Measurements from ENCODE around the gene VGF. TPM values are rescaled to one million over a fixed set of nuclear protein-coding genes. Genes with fewer than 3 reads are reported as not detected.

The VGF gene
- total RNA-seq, 2 experiments from 2014 or later, result 1.5 TPM; not detected in 1

DNA sequence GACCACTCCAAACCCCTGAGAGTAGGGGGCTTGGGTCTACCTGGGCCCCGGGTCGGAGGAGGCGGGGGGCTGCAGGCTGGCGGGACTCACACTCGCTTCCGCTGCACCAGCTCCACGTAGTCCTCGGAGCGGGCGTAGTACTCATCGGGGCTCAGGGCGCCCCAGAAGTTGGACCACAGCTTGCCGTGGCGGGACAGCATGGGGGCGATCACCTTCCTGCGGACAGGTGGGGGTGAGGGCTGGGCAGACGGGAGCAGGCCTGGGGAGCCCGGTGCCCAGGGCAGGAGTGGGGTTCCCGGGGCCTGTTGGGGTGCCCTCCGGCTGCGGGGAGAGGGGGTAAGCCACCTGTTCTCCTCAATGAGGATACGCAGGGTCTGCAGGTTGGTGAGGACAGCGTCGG, 46.1 kb upstream of the VGF start:
- Histone ChIP-seq H3K4me1 (ENCODE audit: insufficient read depth, low read length, poor library complexity, severe bottlenecking) (peaks cover 1% of the 10 kb centered on the region), H3K9me3 (ENCODE audit: low read length) (no peaks in the 10 kb centered on the region), H3K4me2 (ENCODE audit: low read length) (no peak overlapping the region), H3K27ac (ENCODE audit: low read depth, low read length, poor library complexity, severe bottlenecking) (no peak overlapping the region), H4K20me1 (ENCODE audit: insufficient read depth, low read length) (no peaks in the 10 kb centered on the region), H3K4me3 (ENCODE audit: low read depth, low read length, poor library complexity, severe bottlenecking) (no peak overlapping the region), H3K79me2 (ENCODE audit: insufficient read depth, low read depth, low read length) (no peaks in the 10 kb centered on the region), H3K36me3 (ENCODE audit: insufficient read depth, low read length) (no peaks in the 10 kb centered on the region), H2AFZ (ENCODE audit: low read length) (no peak overlapping the region), H3K9me2 (ENCODE audit: insufficient read depth, low read length) (no peaks in the 10 kb centered on the region)
- CTCF ChIA-PET (ENCODE audit: unreplicated experiment), result no interaction called here
- POLR2A ChIA-PET, result no interaction called here
- TF ChIP-seq CTCF (conservative IDR thresholded peaks at IDR 0.05; ENCODE audit: low read length) (no peak), EZH2phosphoT487 (IDR thresholded peaks at IDR 0.05; ENCODE audit: borderline replicate concordance, low read depth, low read length) (no peak)
- BruUV-seq (replicated peaks), result no TSS peak
- intact Hi-C loops (cut with micrococcal nuclease; ENCODE audit: unreplicated experiment), result no loop called here
- DNase-seq (ENCODE audit: low spot score), result no peak

DNA sequence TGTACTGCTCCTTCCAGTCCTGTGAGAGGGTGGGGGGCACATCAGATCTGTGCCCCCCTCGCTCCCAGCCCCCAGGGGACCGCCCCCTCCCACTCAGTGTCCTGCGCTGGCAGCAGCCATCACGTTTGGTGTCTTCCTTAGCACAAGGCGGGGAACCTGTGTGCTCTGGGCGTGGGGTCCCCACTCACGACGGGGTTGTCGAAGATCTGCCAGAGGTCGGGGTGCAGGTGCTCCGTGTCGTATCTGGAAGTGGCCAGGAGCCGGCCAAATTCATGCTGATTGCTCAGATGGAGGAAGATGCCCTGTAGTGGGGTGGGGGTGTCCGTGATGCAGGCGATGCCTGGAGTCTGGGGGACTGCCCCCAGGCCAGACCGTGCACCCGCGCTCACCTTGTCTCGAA, 44.8 kb upstream of the VGF start:
- Histone ChIP-seq H3K27ac (ENCODE audit: low read depth, low read length, poor library complexity, severe bottlenecking) (no peak overlapping the region), H3K4me3 (ENCODE audit: low read depth, low read length, poor library complexity, severe bottlenecking) (no peak overlapping the region), H3K9me3 (ENCODE audit: low read length) (no peaks in the 10 kb centered on the region), H3K4me2 (ENCODE audit: low read length) (no peak overlapping the region), H3K79me2 (ENCODE audit: insufficient read depth, low read depth, low read length) (no peaks in the 10 kb centered on the region), H3K36me3 (ENCODE audit: insufficient read depth, low read length) (no peaks in the 10 kb centered on the region), H3K9me2 (ENCODE audit: insufficient read depth, low read length) (no peaks in the 10 kb centered on the region), H2AFZ (ENCODE audit: low read length) (no peak overlapping the region), H4K20me1 (ENCODE audit: insufficient read depth, low read length) (no peaks in the 10 kb centered on the region), H3K4me1 (ENCODE audit: insufficient read depth, low read length, poor library complexity, severe bottlenecking) (no peaks in the 10 kb centered on the region)
- BruUV-seq (replicated peaks), result no TSS peak
- no peak for DNase-seq (ENCODE audit: low spot score)
- intact Hi-C loops (cut with micrococcal nuclease; ENCODE audit: unreplicated experiment), result no loop called here
- ChIA-PET CTCF (ENCODE audit: unreplicated experiment) (no interaction called here), POLR2A (no interaction called here)
- TF ChIP-seq CTCF (conservative IDR thresholded peaks at IDR 0.05; ENCODE audit: low read length) (no peak), EZH2phosphoT487 (IDR thresholded peaks at IDR 0.05; ENCODE audit: borderline replicate concordance, low read depth, low read length) (no peak)

- BruUV-seq (replicated peaks), result no TSS peak
- Histone ChIP-seq H3K36me3 (ENCODE audit: insufficient read depth, low read length) (no peaks in the 10 kb centered on the region), H4K20me1 (ENCODE audit: insufficient read depth, low read length) (no peaks in the 10 kb centered on the region), H3K4me2 (ENCODE audit: low read length) (no peak overlapping the region), H3K27ac (ENCODE audit: low read depth, low read length, poor library complexity, severe bottlenecking) (no peak overlapping the region), H3K4me1 (ENCODE audit: insufficient read depth, low read length, poor library complexity, severe bottlenecking) (no peaks in the 10 kb centered on the region), H3K4me3 (ENCODE audit: low read depth, low read length, poor library complexity, severe bottlenecking) (no peak overlapping the region), H3K79me2 (ENCODE audit: insufficient read depth, low read depth, low read length) (no peaks in the 10 kb centered on the region), H2AFZ (ENCODE audit: low read length) (no peak overlapping the region), H3K9me2 (ENCODE audit: insufficient read depth, low read length) (no peaks in the 10 kb centered on the region), H3K9me3 (ENCODE audit: low read length) (no peaks in the 10 kb centered on the region)
- no peak for DNase-seq (ENCODE audit: low spot score)
- no peak for TF ChIP-seq CTCF (conservative IDR thresholded peaks at IDR 0.05; ENCODE audit: low read length)
- TF ChIP-seq EZH2phosphoT487 (IDR thresholded peaks at IDR 0.05; ENCODE audit: borderline replicate concordance, low read depth, low read length), result no peak
- ChIA-PET CTCF (ENCODE audit: unreplicated experiment) (no interaction called here), POLR2A (no interaction called here)
- intact Hi-C loops (cut with micrococcal nuclease; ENCODE audit: unreplicated experiment), result no loop called here
Observed at GRCh38 chr7:101208794-101209193, 43.4 kb upstream of the VGF start.

Data from OCI-LY7 (cell line).